ENCODE results near the gene ANO3.

ANO3 gene

DNA sequence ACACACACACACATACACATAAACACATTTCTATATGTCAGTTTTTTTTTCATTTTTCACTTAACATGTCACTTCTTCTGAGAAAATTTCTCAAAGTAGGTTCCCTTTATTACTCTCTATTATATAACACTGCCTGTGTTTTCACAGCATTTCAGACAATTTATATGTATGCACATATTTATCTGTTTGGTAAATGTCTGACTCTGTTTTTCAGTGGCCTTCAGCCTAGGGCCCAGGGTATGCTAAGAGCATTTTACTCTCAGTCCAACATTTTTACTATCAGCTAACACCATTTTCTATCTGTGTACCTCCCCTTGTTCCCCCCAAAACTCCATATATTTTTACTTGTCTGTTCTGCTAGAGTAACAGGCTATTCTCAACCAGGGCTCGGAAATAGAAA is 92.3 kb downstream of the ANO3 start:
- Histone ChIP-seq H3K4me1 (ENCODE audit: control insufficient read depth, low read length) (no peaks in the 10 kb centered on the region), H3K9me2 (replicated peaks; ENCODE audit: control insufficient read depth, low read length) (no peaks in the 10 kb centered on the region), H3K27me3 (ENCODE audit: control insufficient read depth, low read length) (0 out of 2 replicates have a peak, but pooled peaks cover 2% of the 10 kb centered on the region), H3F3A (ENCODE audit: control insufficient read depth, insufficient read depth) (no peaks in the 10 kb centered on the region), H3K4me3 (ENCODE audit: low read length) (no peak overlapping the region), H3K36me3 (ENCODE audit: control insufficient read depth, low read length) (no peaks in the 10 kb centered on the region), H4K20me1 (ENCODE audit: control insufficient read depth, insufficient read depth, low read depth, low read length) (no peaks in the 10 kb centered on the region), H3K79me2 (ENCODE audit: control insufficient read depth, low read length) (no peaks in the 10 kb centered on the region), H3K27ac (ENCODE audit: low read depth, low read length) (no peak overlapping the region), H3K4me2 (ENCODE audit: low read length) (no peak overlapping the region), H3K9me3 (ENCODE audit: control insufficient read depth, insufficient read depth, low read length) (no peaks in the 10 kb centered on the region)
- TF ChIP-seq EZH2phosphoT487 (IDR thresholded peaks at IDR 0.05; ENCODE audit: borderline replicate concordance, low read length) = no peak
- TF ChIP-seq, protein P1, sequence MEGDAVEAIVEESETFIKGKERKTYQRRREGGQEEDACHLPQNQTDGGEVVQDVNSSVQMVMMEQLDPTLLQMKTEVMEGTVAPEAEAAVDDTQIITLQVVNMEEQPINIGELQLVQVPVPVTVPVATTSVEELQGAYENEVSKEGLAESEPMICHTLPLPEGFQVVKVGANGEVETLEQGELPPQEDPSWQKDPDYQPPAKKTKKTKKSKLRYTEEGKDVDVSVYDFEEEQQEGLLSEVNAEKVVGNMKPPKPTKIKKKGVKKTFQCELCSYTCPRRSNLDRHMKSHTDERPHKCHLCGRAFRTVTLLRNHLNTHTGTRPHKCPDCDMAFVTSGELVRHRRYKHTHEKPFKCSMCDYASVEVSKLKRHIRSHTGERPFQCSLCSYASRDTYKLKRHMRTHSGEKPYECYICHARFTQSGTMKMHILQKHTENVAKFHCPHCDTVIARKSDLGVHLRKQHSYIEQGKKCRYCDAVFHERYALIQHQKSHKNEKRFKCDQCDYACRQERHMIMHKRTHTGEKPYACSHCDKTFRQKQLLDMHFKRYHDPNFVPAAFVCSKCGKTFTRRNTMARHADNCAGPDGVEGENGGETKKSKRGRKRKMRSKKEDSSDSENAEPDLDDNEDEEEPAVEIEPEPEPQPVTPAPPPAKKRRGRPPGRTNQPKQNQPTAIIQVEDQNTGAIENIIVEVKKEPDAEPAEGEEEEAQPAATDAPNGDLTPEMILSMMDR (IDR thresholded peaks at IDR 0.05; ENCODE audit: low read depth, low read length, poor library complexity, severe bottlenecking) = no peak

DNA sequence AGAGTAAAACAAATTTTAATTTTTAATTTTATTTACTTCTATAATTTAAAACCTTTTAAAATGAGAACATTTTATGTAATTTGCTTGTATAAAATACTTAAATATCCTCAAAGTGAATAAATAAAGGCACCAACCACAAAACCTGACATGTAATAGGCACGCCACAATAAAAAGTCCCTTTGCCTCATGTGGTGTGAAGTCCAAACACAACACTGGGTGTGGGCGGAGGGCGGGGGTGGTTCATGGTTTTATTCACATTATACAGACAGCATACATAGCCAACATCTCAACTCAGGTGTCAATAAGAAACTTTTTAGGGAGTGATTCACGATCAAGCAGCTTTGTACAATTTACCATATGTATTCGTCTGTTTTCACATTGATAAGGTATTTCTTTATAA is 107.9 kb downstream of the ANO3 start:
- Histone ChIP-seq H3K27ac (ENCODE audit: low read depth, low read length) (no peak overlapping the region), H3F3A (ENCODE audit: control insufficient read depth, insufficient read depth) (no peaks in the 10 kb centered on the region), H3K4me2 (ENCODE audit: low read length) (no peak overlapping the region), H3K9me3 (ENCODE audit: control insufficient read depth, insufficient read depth, low read length) (no peaks in the 10 kb centered on the region), H3K9me2 (replicated peaks; ENCODE audit: control insufficient read depth, low read length) (no peaks in the 10 kb centered on the region), H3K27me3 (ENCODE audit: control insufficient read depth, low read length) (no peaks in the 10 kb centered on the region), H3K4me3 (ENCODE audit: low read length) (no peak overlapping the region), H3K79me2 (ENCODE audit: control insufficient read depth, low read length) (no peaks in the 10 kb centered on the region), H4K20me1 (ENCODE audit: control insufficient read depth, insufficient read depth, low read depth, low read length) (no peaks in the 10 kb centered on the region), H3K4me1 (ENCODE audit: control insufficient read depth, low read length) (no peaks in the 10 kb centered on the region), H3K36me3 (ENCODE audit: control insufficient read depth, low read length) (no peaks in the 10 kb centered on the region)
- TF ChIP-seq, protein P1 (IDR thresholded peaks at IDR 0.05; ENCODE audit: low read depth, low read length, poor library complexity, severe bottlenecking) = no peak
- TF ChIP-seq EZH2phosphoT487 (IDR thresholded peaks at IDR 0.05; ENCODE audit: borderline replicate concordance, low read length) = no peak

DNA sequence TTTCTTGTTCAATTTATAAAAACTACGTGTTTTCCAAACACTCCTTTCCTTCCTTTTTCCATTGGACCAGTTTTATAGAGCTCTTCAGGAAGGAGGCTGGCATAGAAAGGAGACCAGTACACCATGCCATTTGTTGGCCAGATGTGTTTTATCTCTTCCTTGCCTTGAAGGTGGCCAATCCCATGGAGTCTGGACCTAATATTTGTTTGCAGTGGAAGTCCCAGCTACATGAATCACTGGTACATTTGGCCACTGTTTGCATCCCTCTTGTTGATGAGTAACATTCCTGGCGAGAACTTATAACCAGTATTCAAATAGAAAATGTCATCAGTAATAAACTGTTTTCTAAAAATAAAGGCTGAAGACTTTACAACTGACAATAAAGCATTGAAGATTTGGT is 110.2 kb downstream of the ANO3 start:
- no peaks in the 10 kb centered on the region for H3K27me3 ChIP-seq (ENCODE audit: control insufficient read depth, low read length)

More for the DNA sequence above, 110.2 kb downstream of the ANO3 start:
- Histone ChIP-seq H3K9me3 (ENCODE audit: control insufficient read depth, insufficient read depth, low read length) (no peaks in the 10 kb centered on the region), H4K20me1 (ENCODE audit: control insufficient read depth, insufficient read depth, low read depth, low read length) (no peaks in the 10 kb centered on the region), H3K4me2 (ENCODE audit: low read length) (no peak overlapping the region), H3K79me2 (ENCODE audit: control insufficient read depth, low read length) (no peaks in the 10 kb centered on the region), H3K27ac (ENCODE audit: low read depth, low read length) (no peak overlapping the region), H3K4me1 (ENCODE audit: control insufficient read depth, low read length) (no peaks in the 10 kb centered on the region), H3K36me3 (ENCODE audit: control insufficient read depth, low read length) (no peaks in the 10 kb centered on the region), H3K4me3 (ENCODE audit: low read length) (no peak overlapping the region), H3F3A (ENCODE audit: control insufficient read depth, insufficient read depth) (no peaks in the 10 kb centered on the region), H3K9me2 (replicated peaks; ENCODE audit: control insufficient read depth, low read length) (no peaks in the 10 kb centered on the region)
- TF ChIP-seq, protein P1 (IDR thresholded peaks at IDR 0.05; ENCODE audit: low read depth, low read length, poor library complexity, severe bottlenecking) = no peak
- TF ChIP-seq EZH2phosphoT487 (IDR thresholded peaks at IDR 0.05; ENCODE audit: borderline replicate concordance, low read length) = no peak
